NCI-H1417 (cell line): Measurements from ENCODE around the gene GABRP.
"Not testable (repeated sequence)": the region's sequence is repeated elsewhere in the genome, so short reads cannot be mapped to it uniquely, and the experiment has no call there.

Experiments
- DNase-seq, 3 experiments: peaks; one replicate each; lab custom pipeline; 2025; lab: John Stamatoyannopoulos, UW

Gene GABRP

DNA sequence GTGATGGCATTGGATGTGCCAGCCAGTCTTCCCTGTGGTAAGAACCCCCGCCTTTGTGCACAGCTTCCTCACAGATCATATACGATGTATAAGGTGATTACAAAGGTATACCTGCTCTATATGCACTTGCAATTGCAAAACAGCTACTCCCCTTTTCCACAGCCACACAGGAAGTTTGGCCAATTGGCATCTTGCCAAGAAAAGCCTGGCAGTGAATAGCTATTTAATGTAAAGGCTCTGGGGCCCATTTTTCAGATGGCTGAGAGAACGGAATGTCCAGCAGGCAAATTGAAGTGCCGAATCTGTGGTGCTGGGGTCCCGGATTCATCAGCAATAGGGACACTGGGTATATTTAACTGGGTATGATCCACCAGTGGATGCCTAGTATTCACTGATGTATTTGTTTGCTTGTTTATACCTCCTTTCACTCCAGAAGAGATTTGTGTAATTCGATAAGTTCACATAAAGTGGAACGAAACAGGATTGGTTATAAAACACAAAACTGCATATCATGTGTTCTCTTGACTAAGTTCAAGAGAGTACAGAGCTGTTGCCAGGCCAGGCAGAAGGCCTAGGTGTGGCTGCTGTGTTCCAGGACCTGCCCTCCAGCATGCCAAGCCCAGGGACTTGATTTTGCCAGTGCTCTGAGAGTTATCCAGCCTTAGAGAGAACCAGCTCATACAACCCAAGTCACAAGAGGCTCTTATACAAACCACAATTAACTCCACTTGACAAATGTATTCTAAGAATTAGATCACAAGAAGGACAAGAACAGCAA, 27.7 kb upstream of the GABRP start:
- DNase-seq, result peak; percentile 3 to 55 (median 14)

GRCh38 chr5:170756691-170757090, 26.8 kb upstream of the GABRP start:
- DNase-seq, result no peak

DNA sequence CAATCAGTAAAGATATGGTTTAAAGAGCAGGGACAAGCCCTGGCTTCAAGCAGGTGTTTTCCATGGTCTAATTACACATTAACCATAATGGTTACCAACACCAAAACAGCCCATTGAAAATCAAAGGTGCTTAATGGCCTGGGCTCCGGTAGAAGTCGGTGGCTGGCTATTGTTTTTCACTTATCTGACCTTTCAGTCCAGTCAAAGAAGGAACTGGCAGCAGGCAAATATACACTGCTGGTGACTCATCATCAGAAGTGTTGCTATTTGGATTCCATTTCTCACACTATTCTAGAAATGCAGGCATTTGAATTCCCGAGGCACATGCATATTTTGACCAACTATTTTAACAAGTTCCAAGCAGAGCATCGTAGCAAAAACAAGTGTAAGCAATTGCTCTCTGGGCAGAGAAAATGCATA, 26.3 kb upstream of the GABRP start:
- no peak for DNase-seq

GRCh38 chr5:170757669-170758068, 25.9 kb upstream of the GABRP start:
- DNase-seq, result no peak

GRCh38 chr5:170758481-170758880, 25.0 kb upstream of the GABRP start:
- DNase-seq, result no peak

GRCh38 chr5:170760113-170760512, 23.4 kb upstream of the GABRP start:
- DNase-seq, result no peak

DNA sequence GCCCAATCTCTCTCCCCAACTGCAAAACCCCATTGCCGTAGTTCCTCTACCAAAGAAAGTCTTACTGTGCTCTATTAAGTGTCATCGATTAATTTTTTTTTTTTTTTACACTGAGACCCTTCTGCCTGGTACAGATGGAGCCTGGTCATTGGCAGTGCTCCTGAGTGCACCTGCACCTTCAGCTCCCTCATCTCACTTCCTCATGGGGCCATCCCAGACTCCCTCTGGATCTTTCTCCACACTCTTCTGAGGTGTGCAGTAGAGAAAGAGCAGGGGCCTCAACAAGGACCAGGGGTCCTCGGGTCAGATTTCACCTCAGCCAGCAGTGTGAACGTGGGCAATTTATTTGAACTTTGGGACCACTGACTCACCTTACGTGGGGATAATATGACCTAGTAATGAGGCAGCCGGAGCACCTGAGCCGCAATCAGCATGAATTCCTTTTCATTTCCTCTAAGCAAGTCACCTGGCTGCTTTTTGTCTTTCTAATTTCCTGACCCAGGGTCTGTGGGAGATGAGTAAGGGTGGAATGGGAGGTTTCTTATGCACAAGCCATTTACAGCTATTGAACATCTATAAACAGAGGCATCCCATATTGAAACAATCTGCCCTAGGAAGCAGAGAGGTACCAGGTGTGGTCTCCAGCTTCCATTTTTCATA, 22.3 kb upstream of the GABRP start:
- no peak for DNase-seq

DNA sequence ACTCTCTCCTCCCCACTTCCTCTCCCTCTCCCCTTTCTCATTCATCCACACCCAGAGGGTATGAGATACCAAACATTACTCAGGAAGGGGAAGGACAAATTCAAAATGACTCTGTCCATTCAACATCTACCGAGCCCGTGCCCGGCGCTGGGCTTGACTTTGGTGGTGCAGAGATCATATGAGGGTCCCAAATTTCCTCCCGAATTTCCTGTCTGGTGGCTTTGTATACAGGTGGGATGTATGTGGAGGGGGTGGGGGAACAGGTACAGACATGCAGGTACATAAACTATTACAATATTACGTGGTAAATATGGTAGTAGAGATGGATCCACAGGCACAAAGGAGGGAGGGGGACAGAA, 21.8 kb upstream of the GABRP start:
- DNase-seq, result no peak

DNA sequence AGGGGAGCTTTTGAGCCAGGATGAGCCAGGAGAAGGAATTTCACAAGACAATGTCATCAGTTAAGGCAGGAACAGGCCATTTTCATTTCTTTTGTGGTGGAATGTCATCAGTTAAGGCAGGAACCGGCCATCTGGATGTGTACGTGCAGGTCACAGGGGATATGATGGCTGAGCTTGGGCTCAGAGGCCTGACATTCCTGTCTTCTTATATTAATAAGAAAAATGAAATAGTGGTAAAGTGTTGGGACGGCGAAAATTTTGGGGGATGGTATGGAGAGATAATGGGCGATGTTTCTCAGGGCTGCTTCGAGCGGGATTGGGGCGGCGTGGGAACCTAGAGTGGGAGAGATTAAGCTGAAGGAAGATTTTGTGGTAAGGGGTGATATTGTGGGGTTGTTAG, 21.2 kb upstream of the GABRP start:
- not testable (repeated sequence) for DNase-seq

DNA sequence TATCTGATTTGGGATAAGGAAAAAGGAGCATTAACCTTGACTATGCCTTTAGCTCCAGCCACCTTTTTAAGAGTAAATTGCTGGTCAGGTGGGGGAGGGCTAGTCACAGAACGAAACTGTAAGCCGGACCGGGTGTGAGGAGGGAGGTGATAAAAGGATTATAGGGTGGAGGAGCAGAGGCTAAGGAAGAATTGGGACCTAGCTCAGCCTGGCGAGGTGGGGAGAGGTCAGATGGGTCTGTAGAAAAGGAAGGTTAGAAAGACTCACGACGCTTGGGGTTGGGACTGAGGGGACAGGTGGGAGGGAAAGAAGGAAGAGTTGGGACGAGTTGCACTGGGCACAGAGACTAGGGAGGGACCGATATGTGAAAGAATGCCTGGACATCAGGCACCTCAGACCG, 17.7 kb upstream of the GABRP start:
- not testable (repeated sequence) for DNase-seq

DNA sequence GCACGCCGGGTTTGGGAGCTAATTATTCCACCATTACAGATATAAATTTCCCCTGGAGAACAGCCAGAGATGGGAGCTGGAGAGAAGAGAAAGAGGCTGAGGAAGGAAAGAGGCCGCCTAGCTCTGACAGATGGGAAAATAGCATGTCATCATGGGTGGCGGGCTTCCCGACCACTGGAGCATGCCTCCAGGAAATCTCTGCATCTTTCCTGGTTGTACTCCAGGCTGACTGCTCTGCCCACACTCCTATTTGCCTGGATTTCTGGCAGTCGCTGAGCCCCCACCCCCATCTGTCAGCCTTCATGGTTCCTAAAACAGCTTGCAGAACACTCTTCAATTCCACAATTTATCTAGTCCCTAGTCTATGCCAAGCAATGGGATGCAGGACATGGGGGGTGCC, 14.3 kb upstream of the GABRP start:
- DNase-seq, result peak in 1 of 3 experiments; percentile 26

DNA sequence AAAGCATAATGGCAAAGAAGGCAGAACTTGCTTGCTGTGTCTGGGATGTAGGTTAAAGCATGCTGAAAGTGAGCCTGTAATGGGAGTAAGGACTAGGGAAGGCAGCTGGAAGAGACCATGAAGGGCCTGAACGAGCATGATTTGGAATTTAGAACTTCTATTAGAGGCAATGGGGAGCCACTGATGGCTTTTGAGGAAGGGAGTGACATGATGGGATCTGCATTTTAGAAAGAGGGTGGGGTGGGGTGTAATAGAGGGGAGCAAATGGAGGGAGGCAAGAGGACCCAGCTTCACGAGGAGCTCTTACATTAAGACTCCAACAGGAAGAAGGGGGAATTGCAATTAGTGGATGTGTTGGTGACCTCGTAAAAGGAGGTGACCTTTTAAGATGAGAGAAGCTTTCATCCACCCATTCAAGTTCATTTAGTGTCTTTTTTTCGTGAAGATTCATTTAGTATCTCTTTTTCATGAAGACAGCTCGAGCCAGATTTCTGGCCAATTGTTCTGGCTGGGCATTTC, 13.6 kb upstream of the GABRP start:
- DNase-seq, result no peak

GRCh38 chr5:170771496-170771895, 12.0 kb upstream of the GABRP start:
- no peak for DNase-seq

DNA sequence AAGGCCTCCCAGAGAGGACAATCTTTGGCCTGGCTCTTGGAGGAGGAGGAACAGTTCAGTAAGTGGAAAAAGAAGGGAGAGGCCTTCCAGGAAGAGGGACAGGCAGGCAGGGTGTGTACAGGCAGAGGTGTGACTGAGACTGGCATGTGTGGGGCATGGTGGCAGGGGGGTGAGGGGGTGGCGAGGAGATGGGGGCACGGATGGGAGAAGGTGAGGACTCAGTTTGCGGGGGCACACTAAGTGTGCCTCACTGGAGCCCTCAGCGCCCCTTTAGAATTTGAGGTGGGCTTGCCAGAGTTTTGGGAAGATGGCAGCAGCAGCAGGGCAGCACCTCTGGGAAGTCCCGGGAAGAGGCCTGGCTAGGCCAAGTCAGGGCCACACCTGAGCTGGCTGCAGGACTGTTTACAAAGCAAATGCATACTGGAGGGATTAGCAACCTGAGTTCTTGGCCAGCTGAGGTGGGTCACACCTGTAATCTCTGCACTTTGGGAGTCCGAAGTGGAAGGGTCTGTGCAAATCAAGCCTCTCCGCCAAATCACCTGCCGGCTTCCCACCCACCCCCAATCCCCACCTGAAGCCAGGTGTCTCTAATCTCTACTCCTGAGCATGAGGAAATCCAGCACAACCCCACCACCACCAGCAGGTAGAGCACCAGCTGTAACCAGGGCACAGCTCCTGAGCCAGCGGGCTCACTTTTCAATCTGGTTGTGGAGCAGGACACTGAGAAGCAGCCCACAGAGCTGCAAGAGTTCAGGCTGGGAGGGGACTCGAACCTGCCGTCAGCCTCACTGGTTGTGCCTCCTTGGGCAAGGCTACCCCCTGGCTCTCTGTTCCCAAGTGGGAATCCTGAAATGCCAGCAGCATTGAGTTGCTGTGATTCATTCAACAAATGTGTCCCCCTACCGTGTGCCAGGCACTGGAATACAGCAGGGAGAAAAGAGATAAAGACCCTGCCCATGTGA, 10.2 kb upstream of the GABRP start:
- no peak for DNase-seq

DNA sequence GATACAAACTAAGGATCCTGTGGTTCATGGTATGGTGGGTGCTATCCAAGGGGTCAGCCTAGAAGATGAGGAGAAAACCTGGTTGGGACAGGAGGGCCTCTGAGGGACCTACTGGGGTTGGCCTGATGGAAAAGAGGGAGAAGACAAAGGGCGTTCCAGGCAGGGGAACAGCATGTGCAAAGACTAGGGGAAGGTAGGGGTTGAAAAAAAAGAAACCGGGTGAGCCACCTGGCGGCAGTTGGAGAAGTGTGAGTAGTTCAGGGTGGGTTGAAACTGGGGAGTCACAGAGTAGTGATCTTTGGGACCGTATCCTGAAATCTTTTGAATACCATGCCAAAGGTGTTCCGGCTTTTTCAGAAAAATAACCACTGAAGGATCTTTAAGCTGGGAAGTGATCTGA, 8.7 kb upstream of the GABRP start:
- DNase-seq, result no peak

DNA sequence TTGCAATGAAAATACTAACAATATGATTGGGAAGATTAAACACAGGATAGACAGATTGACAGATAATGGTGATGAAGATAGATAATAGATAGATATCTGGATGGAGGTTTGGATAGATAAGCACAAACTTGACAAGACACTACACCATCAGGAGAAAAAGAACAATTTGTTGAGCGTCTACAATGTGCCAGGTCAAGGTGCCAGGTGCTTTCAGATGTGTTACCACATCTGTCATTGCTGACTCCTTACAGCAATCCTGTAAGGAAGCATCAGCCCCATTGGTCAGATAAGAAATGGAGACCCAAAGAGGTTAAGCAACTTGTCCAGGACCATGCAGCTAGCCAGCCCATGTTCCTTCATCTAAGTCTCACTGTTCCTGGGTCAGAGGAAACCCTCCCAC, 1.6 kb upstream of the GABRP start:
- DNase-seq, result no peak

- no peak for DNase-seq
These were observed 1.1 kb upstream of the GABRP start for GRCh38 chr5:170782438-170782837.

- DNase-seq, result no peak
These were observed 1.9 kb downstream of the GABRP start for GRCh38 chr5:170785416-170785815.

GRCh38 chr5:170787216-170787615, 3.7 kb downstream of the GABRP start:
- no peak for DNase-seq

DNA sequence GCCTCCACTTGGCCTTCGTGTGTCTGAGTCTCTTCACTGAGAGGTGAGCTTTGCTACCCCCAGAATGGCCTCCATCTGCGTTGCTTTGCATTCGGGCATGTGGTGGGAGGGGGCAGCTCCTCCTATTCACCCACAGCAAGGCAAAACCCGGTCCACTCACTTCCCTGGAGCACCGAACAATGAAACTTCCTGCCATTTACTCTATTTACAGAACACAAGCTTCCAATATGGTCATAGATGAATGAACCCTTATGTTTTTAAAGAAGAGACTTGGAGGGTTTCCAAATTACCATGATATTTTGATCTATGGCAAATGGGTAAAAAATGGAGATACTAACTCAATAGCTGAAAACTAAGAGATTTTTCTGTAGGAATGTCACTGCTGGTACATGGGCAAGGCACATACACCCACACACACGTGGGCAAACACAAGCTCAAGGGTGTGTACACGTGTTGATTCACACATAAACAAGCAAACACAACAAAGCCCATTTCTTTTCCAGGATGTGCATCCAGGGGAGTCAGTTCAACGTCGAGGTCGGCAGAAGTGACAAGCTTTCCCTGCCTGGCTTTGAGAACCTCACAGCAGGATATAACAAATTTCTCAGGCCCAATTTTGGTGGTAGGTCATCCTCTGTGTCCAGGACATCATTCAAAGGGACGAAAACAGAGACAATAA, 5.2 kb downstream of the GABRP start:
- DNase-seq, result no peak

DNA sequence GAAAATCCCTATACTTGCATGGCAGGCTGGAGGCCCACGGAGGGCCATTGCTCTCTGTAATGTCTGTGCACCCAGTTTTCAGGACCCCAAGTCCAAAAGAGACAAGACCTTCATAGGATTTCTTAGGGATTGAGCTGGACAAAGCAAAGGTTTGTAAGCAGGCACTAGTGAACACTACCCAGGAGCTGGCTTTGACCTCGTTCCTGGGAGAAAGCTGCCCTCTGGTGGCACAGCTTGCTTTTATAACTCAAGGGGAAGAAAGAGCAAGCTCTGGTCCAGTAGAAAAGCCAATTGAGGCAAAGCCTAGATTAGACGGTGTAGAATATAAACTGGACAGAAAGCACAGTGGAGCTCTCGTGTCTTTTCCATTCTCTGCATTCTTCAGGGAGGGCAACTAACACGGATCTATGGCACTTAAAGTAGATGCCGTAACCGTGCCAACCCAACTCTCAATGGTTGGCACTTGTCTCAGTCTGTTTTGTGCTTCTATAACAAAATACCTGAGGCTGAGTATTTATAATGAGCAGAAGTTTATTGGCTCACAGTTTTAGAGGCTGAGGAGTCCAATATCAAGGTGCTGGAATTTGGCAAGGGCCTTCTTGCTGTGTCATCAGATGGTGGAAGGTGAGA, 7.9 kb downstream of the GABRP start:
- DNase-seq, result peak; percentile 22 to 64 (median 25)
